Measurements from ENCODE around the gene PPIL4. TPM values are rescaled to one million over a fixed set of nuclear protein-coding genes. Genes with fewer than 3 reads are reported as not detected.
A peak's percentile ranks its signal among the peaks of the same experiment; 100 is the strongest.
"Not testable (repeated sequence)": the region's sequence is repeated elsewhere in the genome, so short reads cannot be mapped to it uniquely, and the experiment has no call there.

Gene PPIL4
- total RNA-seq, 2 donors from 2014 or later: 33.0 to 34.7 TPM

- Mint-ChIP-seq H3K27ac (peak overlapping the region; percentile 100), H3K4me1 (peaks cover 66% of the 10 kb centered on the region)
Measured at GRCh38 chr6:149474108-149474935, 71.5 kb downstream of the PPIL4 start.

GRCh38 chr6:149473080-149474052 lies 72.5 kb downstream of the PPIL4 start:
- Mint-ChIP-seq H3K27me3 (no peaks in the 10 kb centered on the region), H3K4me3 (peak overlapping the region; percentile 83), H3K36me3 (ENCODE audit: low read depth) (no peaks in the 10 kb centered on the region), H3K27ac (peak overlapping the region; percentile 100), H3K4me1 (peaks cover 62% of the 10 kb centered on the region)
- no peaks in the 10 kb centered on the region for H3K9me3 ChIP-seq (ENCODE audit: control insufficient read depth, low read length, poor library complexity, severe bottlenecking)
- ATAC-seq (peak; percentile 43), DNase-seq (no peak)

More at GRCh38 chr6:149474108-149474935, 71.5 kb downstream of the PPIL4 start:
- no peaks in the 10 kb centered on the region for H3K9me3 ChIP-seq (ENCODE audit: control insufficient read depth, low read length, poor library complexity, severe bottlenecking)
- H3K27me3 Mint-ChIP-seq: no peaks in the 10 kb centered on the region
- H3K36me3 Mint-ChIP-seq (ENCODE audit: low read depth): no peaks in the 10 kb centered on the region
- H3K4me3 Mint-ChIP-seq: peak overlapping the region; percentile 83
- ATAC-seq: peak; percentile 16
- no peak for DNase-seq

- H3K27me3 Mint-ChIP-seq: no peaks in the 10 kb centered on the region
- H3K36me3 Mint-ChIP-seq (ENCODE audit: low read depth): no peaks in the 10 kb centered on the region
- DNase-seq: no peak
- peaks cover 65% of the 10 kb centered on the region for H3K4me1 Mint-ChIP-seq
- peak; percentile 11 for ATAC-seq
- peak overlapping the region; percentile 100 for H3K27ac Mint-ChIP-seq
- H3K4me3 Mint-ChIP-seq: peak overlapping the region; percentile 83
- no peaks in the 10 kb centered on the region for H3K9me3 ChIP-seq (ENCODE audit: control insufficient read depth, low read length, poor library complexity, severe bottlenecking)
Measured at GRCh38 chr6:149472241-149472640, 73.6 kb downstream of the PPIL4 start.

- no peak for DNase-seq
- Mint-ChIP-seq H3K27me3 (no peaks in the 10 kb centered on the region), H3K4me3 (peak overlapping the region; percentile 83), H3K27ac (peak overlapping the region; percentile 100), H3K36me3 (ENCODE audit: low read depth) (no peaks in the 10 kb centered on the region), H3K4me1 (peaks cover 61% of the 10 kb centered on the region)
- no peaks in the 10 kb centered on the region for H3K9me3 ChIP-seq (ENCODE audit: control insufficient read depth, low read length, poor library complexity, severe bottlenecking)
- peak; percentile 70 for ATAC-seq
Measured at GRCh38 chr6:149471801-149472200, 74.0 kb downstream of the PPIL4 start.

DNA sequence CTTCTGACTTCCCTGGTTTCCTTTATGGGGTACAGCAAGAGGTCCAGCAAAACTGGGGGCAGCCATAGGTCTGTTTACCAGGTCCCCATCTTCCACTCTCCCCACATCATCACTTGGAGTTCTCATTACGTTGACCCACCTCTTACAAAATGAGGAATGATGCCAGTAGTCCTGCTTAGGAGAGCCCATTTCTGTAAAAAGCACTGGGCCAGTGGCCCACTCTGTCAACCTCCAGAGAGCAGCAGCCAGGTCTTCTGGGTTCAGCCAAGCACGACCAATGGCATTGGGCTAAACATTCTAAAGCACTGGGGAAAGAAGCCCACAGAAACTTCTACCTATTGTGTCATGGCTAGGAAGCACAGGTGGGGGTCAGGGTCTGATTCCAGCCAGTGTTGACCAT lies 74.9 kb downstream of the PPIL4 start:
- peaks cover 58% of the 10 kb centered on the region for H3K4me1 Mint-ChIP-seq
- H3K27ac Mint-ChIP-seq: peak overlapping the region; percentile 100
- H3K36me3 Mint-ChIP-seq (ENCODE audit: low read depth): no peaks in the 10 kb centered on the region
- no peaks in the 10 kb centered on the region for H3K27me3 Mint-ChIP-seq
- H3K4me3 Mint-ChIP-seq: peak overlapping the region; percentile 47
- no peaks in the 10 kb centered on the region for H3K9me3 ChIP-seq (ENCODE audit: control insufficient read depth, low read length, poor library complexity, severe bottlenecking)
- ATAC-seq (no peak), DNase-seq (no peak)

DNA sequence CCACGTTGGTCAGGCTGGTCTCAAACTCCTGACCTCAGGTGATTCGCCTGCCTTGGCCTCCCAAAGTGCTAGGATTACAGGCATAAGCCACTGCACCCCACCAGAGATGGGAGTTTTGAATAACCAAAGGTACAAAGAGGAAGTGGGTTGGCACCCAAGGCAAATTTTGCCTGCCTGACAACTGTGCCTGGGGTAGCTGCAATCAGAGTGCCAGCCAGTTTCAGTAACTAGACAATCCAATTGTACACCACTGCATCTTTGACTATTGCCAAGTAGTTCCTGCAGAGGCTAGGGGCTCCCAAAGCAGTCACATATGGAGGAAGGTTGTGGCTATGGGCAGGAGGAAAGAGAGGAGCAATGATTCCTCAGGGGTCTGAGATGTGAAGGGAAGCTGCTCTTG lies 77.7 kb downstream of the PPIL4 start:
- DNase-seq (no peak), ATAC-seq (peak; percentile 26)
- no peaks in the 10 kb centered on the region for H3K9me3 ChIP-seq (ENCODE audit: control insufficient read depth, low read length, poor library complexity, severe bottlenecking)
- Mint-ChIP-seq H3K4me1 (peaks cover 65% of the 10 kb centered on the region), H3K36me3 (ENCODE audit: low read depth) (peaks cover 12% of the 10 kb centered on the region), H3K27ac (peak overlapping the region; percentile 95), H3K4me3 (peak overlapping the region; percentile 88), H3K27me3 (no peaks in the 10 kb centered on the region)

DNA sequence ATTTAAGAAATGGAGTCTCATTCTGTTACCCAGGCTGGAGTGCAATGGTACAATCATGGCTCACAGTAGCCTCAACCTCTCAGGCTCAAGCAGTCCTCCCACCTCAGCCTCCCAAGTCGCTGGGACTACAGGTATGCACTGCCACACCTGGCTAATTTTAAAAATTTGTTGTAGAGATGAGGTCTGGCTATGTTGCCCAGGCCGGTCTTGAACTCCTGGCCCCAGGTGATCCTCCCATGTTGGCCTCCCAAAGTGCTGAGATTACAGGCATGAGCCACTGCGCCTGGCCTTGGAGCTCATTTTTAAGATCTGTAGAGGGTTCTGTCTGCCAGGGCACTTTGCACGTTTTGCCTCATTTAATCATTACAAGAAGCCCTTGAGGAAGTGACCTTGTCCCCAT lies 78.6 kb downstream of the PPIL4 start:
- DNase-seq (no peak), ATAC-seq (no peak)
- H3K4me1 Mint-ChIP-seq: peaks cover 64% of the 10 kb centered on the region
- no peaks in the 10 kb centered on the region for H3K9me3 ChIP-seq (ENCODE audit: control insufficient read depth, low read length, poor library complexity, severe bottlenecking)
- peak overlapping the region; percentile 88 for H3K4me3 Mint-ChIP-seq
- peaks cover 18% of the 10 kb centered on the region for H3K36me3 Mint-ChIP-seq (ENCODE audit: low read depth)
- H3K27me3 Mint-ChIP-seq: no peaks in the 10 kb centered on the region
- peak overlapping the region; percentile 95 for H3K27ac Mint-ChIP-seq

- peak overlapping the region; percentile 95 for H3K27ac Mint-ChIP-seq
- peaks cover 47% of the 10 kb centered on the region for H3K4me1 Mint-ChIP-seq
- no peaks in the 10 kb centered on the region for H3K27me3 Mint-ChIP-seq
- no peak for ATAC-seq
- no peaks in the 10 kb centered on the region for H3K9me3 ChIP-seq (ENCODE audit: control insufficient read depth, low read length, poor library complexity, severe bottlenecking)
- no peak for DNase-seq
- H3K4me3 Mint-ChIP-seq: peak overlapping the region; percentile 76
- H3K36me3 Mint-ChIP-seq (ENCODE audit: low read depth): peaks cover 18% of the 10 kb centered on the region
Measured at GRCh38 chr6:149464411-149464810, 81.4 kb downstream of the PPIL4 start.

DNA sequence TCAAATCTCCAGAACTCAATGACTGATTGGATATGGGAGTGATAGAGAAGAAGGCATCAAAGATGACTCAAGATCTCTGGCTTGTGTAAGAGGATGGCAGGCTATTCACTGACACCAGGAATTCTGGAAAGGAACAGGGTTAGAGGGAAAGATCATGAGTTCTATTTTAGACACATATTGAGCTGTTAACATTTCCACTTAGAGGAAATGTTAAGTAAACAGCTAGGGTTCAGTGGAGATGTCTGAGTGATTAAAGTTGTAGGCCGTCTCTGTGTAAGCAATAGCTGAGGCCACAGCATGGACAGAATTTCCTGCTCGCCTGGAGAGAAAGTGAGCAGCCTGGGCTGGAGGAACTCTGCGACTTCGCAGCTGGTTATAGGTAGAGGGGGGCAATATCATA lies 82.1 kb downstream of the PPIL4 start:
- no peak for DNase-seq
- no peaks in the 10 kb centered on the region for H3K9me3 ChIP-seq (ENCODE audit: control insufficient read depth, low read length, poor library complexity, severe bottlenecking)
- Mint-ChIP-seq H3K36me3 (ENCODE audit: low read depth) (peaks cover 21% of the 10 kb centered on the region), H3K4me1 (peaks cover 51% of the 10 kb centered on the region), H3K27me3 (no peaks in the 10 kb centered on the region), H3K4me3 (peak overlapping the region; percentile 59), H3K27ac (peak overlapping the region; percentile 95)
- ATAC-seq: no peak

- Mint-ChIP-seq H3K4me1 (peaks cover 42% of the 10 kb centered on the region), H3K27ac (peak overlapping the region; percentile 95), H3K36me3 (ENCODE audit: low read depth) (peaks cover 21% of the 10 kb centered on the region), H3K4me3 (peak overlapping the region; percentile 41)
- H3K27me3 Mint-ChIP-seq; H3K9me3 ChIP-seq (ENCODE audit: control insufficient read depth, low read length, poor library complexity, severe bottlenecking); ATAC-seq; DNase-seq: not testable (repeated sequence)
Measured at GRCh38 chr6:149462712-149463111, 83.1 kb downstream of the PPIL4 start.

DNA sequence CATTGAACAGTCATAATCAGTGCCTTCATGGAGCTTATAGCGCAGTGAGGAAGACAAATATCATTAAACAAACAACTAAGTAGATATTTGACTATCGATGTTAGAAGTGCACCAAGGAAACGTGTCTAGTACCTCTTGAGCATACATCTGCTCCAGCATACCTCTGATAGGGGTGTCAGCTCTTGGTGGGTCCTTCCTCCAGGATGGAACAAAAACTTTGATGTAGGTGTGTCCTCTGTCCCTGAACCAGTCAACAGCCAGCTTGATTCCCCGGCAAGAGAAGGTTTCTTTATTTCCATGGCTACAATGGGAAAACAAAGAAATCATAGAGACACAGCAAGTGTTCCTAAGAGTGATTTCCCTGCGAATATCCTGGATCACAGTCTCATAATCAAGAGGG lies 84.2 kb downstream of the PPIL4 start:
- no peaks in the 10 kb centered on the region for H3K9me3 ChIP-seq (ENCODE audit: control insufficient read depth, low read length, poor library complexity, severe bottlenecking)
- DNase-seq (no peak), ATAC-seq (no peak)
- peak overlapping the region; percentile 95 for H3K27ac Mint-ChIP-seq
- no peaks in the 10 kb centered on the region for H3K27me3 Mint-ChIP-seq
- H3K36me3 Mint-ChIP-seq (ENCODE audit: low read depth): peaks cover 23% of the 10 kb centered on the region
- H3K4me1 Mint-ChIP-seq: peaks cover 42% of the 10 kb centered on the region
- H3K4me3 Mint-ChIP-seq: peak overlapping the region; percentile 52

GRCh38 chr6:149460249-149460648 lies 85.6 kb downstream of the PPIL4 start:
- ATAC-seq; H3K27me3 Mint-ChIP-seq; H3K9me3 ChIP-seq (ENCODE audit: control insufficient read depth, low read length, poor library complexity, severe bottlenecking); DNase-seq: not testable (repeated sequence)
- Mint-ChIP-seq H3K27ac (peak overlapping the region; percentile 95), H3K36me3 (ENCODE audit: low read depth) (peaks cover 23% of the 10 kb centered on the region), H3K4me1 (peaks cover 39% of the 10 kb centered on the region), H3K4me3 (peak overlapping the region; percentile 41)

DNA sequence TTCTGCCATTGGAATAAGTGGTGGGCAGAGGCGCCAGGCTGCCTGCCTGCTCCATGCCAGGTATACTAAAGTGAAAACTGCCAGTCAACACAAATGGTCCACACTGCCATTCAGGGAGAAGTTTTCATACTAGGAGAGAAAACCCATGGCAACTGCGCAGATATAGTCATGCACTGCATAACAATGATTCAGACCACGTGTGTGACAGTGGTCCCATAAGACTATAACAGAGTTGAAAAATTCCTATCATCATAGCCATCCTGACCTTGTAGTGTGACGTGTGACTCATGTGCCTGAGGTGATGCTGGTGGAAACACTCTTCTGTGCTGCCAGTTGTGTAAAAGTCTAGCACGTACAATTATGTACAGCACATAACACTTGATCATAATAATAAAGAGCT lies 86.1 kb downstream of the PPIL4 start:
- Mint-ChIP-seq H3K36me3 (ENCODE audit: low read depth) (peaks cover 22% of the 10 kb centered on the region), H3K4me3 (no peak overlapping the region), H3K4me1 (peaks cover 38% of the 10 kb centered on the region), H3K27me3 (no peaks in the 10 kb centered on the region), H3K27ac (peak overlapping the region; percentile 95)
- no peak for ATAC-seq
- H3K9me3 ChIP-seq (ENCODE audit: control insufficient read depth, low read length, poor library complexity, severe bottlenecking): no peaks in the 10 kb centered on the region
- no peak for DNase-seq
